ENCODE results near the gene MYRIP. TPM values are rescaled to one million over a fixed set of nuclear protein-coding genes. Genes with fewer than 3 reads are reported as not detected.

Gene MYRIP
- total and polyA plus RNA-seq, 2 of the 4 experiments (the other 2 are of a cell fraction): not detected

DNA sequence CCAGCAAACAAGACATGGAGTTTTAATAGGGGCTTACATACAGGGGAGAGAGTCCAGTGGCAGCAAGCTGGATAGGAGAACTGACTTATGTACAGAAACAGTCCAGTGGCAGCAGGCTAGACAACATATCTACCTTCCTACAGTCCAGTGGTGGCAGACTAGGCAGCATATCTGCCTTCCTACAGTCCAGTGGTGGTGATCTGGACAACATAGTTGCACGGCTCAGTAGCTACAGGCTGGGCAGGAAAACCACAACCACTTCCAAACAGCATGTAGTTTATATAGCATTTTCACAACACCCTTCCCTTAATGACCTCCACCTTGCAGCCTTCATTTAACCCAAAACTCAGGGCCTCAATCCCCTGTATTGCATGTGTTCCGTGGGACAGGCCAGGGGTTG, 318.8 kb downstream of the MYRIP start:
- Histone ChIP-seq H2AFZ (replicated peaks; ENCODE audit: low read length, poor library complexity) (no peak overlapping the region), H3K36me3 (ENCODE audit: control insufficient read depth, insufficient read depth, low read length) (no peaks in the 10 kb centered on the region), H3K79me1 (ENCODE audit: low read depth in 1 of 2, low read length in 2 of 2) (no peaks in the 10 kb centered on the region), H2BK5ac (ENCODE audit: low read depth, low read length, poor library complexity, severe bottlenecking) (no peak overlapping the region), H3K18ac (ENCODE audit: low read depth, low read length) (no peak overlapping the region), H2BK15ac (ENCODE audit: low read depth, low read length) (no peak overlapping the region), H2AK5ac (ENCODE audit: low read depth, low read length) (no peak overlapping the region), H4K5ac (ENCODE audit: low read depth, low read length) (no peak overlapping the region), H3K9me1 (ENCODE audit: insufficient read depth, low read length) (no peaks in the 10 kb centered on the region), H3K27ac (ENCODE audit: insufficient read depth, low read length) (no peak overlapping the region), H4K8ac (ENCODE audit: low read depth in 2 of 2, low read length in 2 of 2) (no peak overlapping the region), H3K4ac (ENCODE audit: low read depth, low read length) (no peak overlapping the region), H3K4me3 (ENCODE audit: insufficient read depth, low read depth, low read length) (no peak overlapping the region), H2BK120ac (ENCODE audit: low read depth, low read length) (no peak overlapping the region), H3K4me1 (ENCODE audit: control insufficient read depth, insufficient read depth, low read length) (no peaks in the 10 kb centered on the region), H4K91ac (ENCODE audit: insufficient read depth, low read depth, low read length) (no peak overlapping the region), H2AK9ac (replicated peaks; ENCODE audit: low read depth, low read length, poor library complexity) (no peak overlapping the region), H3K9ac (ENCODE audit: low read depth, low read length) (no peak overlapping the region), H2BK20ac (ENCODE audit: low read depth, low read length) (no peak overlapping the region), H3K23ac (ENCODE audit: low read depth, low read length) (no peak overlapping the region), H3K4me2 (ENCODE audit: low read depth, low read length) (no peak overlapping the region), H3K14ac (replicated peaks; ENCODE audit: low read depth, low read length) (no peak overlapping the region), H3K27me3 (ENCODE audit: control insufficient read depth, insufficient read depth, low read length) (no peaks in the 10 kb centered on the region), H3K9me3 (ENCODE audit: control insufficient read depth, insufficient read depth, low read length) (peaks cover 21% of the 10 kb centered on the region), H3K56ac (ENCODE audit: extremely low read depth, insufficient read depth, low read length) (no peak overlapping the region), H4K20me1 (ENCODE audit: insufficient read depth, low read length) (no peaks in the 10 kb centered on the region)
- intact Hi-C loops (cut with micrococcal nuclease): no loop called here
- DNase-seq (no peak), ATAC-seq (ENCODE audit: low read depth) (no peak)
- dilution Hi-C loops (cut with HindIII; ENCODE audit: low sequenced_read_pairs, unreplicated experiment): no loop called here
- BruUV-seq (replicated peaks): no TSS peak
- ChIA-PET POLR2A (ENCODE audit: unreplicated experiment) (no interaction called here), CTCF (interaction anchor here (0.6 kb wide), 1 partner anchor 106 kb away, joined by 4 read pairs; no protein-coding TSS in a partner anchor)
- TF ChIP-seq MXI1 (IDR thresholded peaks at IDR 0.05; ENCODE audit: borderline replicate concordance, low read depth, low read length) (no peak), BHLHE40 (IDR thresholded peaks at IDR 0.05; ENCODE audit: low read depth, low read length) (no peak)
- in situ Hi-C loops (cut with MboI; ENCODE audit: low sequenced_read_pairs): no loop called here
- no CpG with 5 or more reads among the region's 2 CpGs for WGBS, 2 experiments (ENCODE audit: extremely low coverage in 2 of 2, insufficient read length in 1 of 2)
